CD4-positive, CD25-positive, alpha-beta regulatory T cell (primary cell): ENCODE data around the gene CBFA2T2. TPM values are rescaled to one million over a fixed set of nuclear protein-coding genes. Genes with fewer than 3 reads are reported as not detected.
"Not testable (repeated sequence)": the region's sequence is repeated elsewhere in the genome, so short reads cannot be mapped to it uniquely, and the experiment has no call there.

ENCODE experiments used
- ATAC-seq, 2 donors: fragments of 150-1000 bp; cut with Tn5 transposase; one replicate each; pipeline ENCODE4 v1.10.0; 2021; ENCODE audit warnings: low read depth in 2 of 2, moderate number of reproducible peaks in 2 of 2, moderate library complexity in 1 of 2
- DNase-seq, 3 donors: peaks; one replicate each; pipeline versions ENCODE4 v3.0.0 to v3.0.0-alpha.2; 2012 to 2022; ENCODE audit warnings: mixed read lengths in 1 of 3
- H3K27ac ChIP-seq: one replicate; pipeline ENCODE4 v1.7.0; 2013; ENCODE audit warnings: mild to moderate bottlenecking, low read length; ENCODE audit not compliant: insufficient read depth, poor library complexity, severe bottlenecking
- H3K27me3 ChIP-seq: one replicate; pipeline ENCODE4 v1.7.0; 2013; ENCODE audit warnings: low read length; ENCODE audit not compliant: control insufficient read depth, insufficient read depth
- H3K36me3 ChIP-seq: one replicate; pipeline ENCODE4 v1.7.0; 2013; ENCODE audit warnings: mild to moderate bottlenecking, low read length, moderate library complexity; ENCODE audit not compliant: control insufficient read depth, insufficient read depth
- H3K4me1 ChIP-seq: 2 replicates; pipeline ENCODE4 v1.7.0; 2013; ENCODE audit warnings: mild to moderate bottlenecking, low read length; ENCODE audit not compliant: insufficient read depth, control insufficient read depth, poor library complexity, severe bottlenecking
- H3K4me3 ChIP-seq: one replicate; pipeline ENCODE4 v1.7.0; 2013; ENCODE audit warnings: low read depth, mild to moderate bottlenecking, low read length, moderate library complexity
- H3K9me3 ChIP-seq, 2 experiments: 1 replicate in 1 of 2; 2 replicates in 1 of 2; pipeline ENCODE4 v1.7.0; 2013; ENCODE audit warnings: low read length in 2 of 2, mild to moderate bottlenecking in 1 of 2, moderate library complexity in 1 of 2; ENCODE audit not compliant: control insufficient read depth in 2 of 2
- H3K27ac Mint-ChIP-seq, 3 donors: one replicate each; pipeline ENCODE4 v1.8.0; 2020 to 2022; ENCODE audit warnings: mild to moderate bottlenecking in 3 of 3, mixed read lengths in 3 of 3, moderate library complexity in 2 of 3
- H3K27me3 Mint-ChIP-seq: one replicate; pipeline ENCODE4 v1.8.0; 2022; ENCODE audit warnings: mild to moderate bottlenecking, mixed read lengths
- H3K36me3 Mint-ChIP-seq: one replicate; pipeline ENCODE4 v1.8.0; 2020; ENCODE audit warnings: mixed read lengths
- H3K4me1 Mint-ChIP-seq, 4 donors: one replicate each; pipeline ENCODE4 v1.8.0; 2020 to 2022; ENCODE audit warnings: mixed read lengths in 4 of 4, mild to moderate bottlenecking in 1 of 4
- H3K4me3 Mint-ChIP-seq, 4 donors: one replicate each; pipeline ENCODE4 v1.8.0; 2020 to 2022; ENCODE audit warnings: mild to moderate bottlenecking in 4 of 4, mixed read lengths in 4 of 4, moderate library complexity in 3 of 4
- H3K9me3 Mint-ChIP-seq, 7 donors: one replicate each; pipeline ENCODE4 v1.8.0; 2020 to 2022; ENCODE audit warnings: mixed read lengths in 7 of 7, mild to moderate bottlenecking in 3 of 7, moderate library complexity in 2 of 7
- polyA plus RNA-seq, 4 donors: library from polyadenylated mRNA; unstranded; fragments of 300-500 nt; fragmentation: Illumina TruSeq; gene quantifications; one replicate each; pipeline ENCODE4 v1.2.3, GENCODE V29; 2021
- total RNA-seq: library from RNA; stranded (reverse); gene quantifications from one replicate; pipeline ENCODE4 v1.2.3, GENCODE V29; 2022

The CBFA2T2 gene
- total and polyA plus RNA-seq, 5 donors from 2014 or later: 11.8 to 31.0 (median 14.0) TPM

DNA sequence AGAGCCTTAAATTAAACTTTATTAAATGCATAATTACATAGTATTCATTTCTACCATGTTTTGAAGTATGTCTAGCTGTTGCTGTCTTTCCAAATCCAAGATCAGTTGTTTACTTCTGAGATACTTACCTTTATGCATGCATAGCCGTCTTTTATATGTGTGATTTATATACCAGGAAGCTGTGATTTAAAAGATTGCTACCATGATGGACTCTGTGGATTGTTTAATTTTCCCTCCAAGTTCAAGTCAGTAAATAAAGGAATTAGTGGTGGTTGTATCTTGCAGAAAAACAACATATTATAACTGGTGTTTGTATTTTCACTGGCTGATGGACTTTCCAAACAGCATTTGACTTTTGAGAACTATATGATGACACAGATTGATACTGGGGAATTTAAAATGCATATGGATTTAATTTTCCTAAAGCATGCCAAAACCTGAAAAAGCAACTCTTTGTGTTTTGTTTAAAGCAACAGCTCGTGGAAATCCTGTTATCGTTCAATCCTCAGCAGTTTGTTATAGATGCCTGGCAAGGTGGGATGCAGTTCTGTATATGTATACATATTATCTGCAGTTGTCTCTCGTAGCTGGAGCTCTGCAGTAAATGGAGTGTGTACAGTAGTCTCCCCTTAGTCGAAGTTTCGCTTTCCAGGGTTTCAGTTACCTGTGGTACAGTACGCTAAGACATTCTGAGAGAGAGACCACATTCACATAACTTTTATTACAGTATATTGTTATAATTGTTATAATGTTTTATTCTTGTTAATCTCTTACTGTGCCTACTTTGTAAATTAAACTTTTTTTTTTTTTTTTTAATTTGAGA, 77.1 kb downstream of the CBFA2T2 start:
- H3K9me3 ChIP-seq: no peaks in the 10 kb centered on the region
- ATAC-seq: no peak
- no peak overlapping the region for H3K27ac Mint-ChIP-seq

DNA sequence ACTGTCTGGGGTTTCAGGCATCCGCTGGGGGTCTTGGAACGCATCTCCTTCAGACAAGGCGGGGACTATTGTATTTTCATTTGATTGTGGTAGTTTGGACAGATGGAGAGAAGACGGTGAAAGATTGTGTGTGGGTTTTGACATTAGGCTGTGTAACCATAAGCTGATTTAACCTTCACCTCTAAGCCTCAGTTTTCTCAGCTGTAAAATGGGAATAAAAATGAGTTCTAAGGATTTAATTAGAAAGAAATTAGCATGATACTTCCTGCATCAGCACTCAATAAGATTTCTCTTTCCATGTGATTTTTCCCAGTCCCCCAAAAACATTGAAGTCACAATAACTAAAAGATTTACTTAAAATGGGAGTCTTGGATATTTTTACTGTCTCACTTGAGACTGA, 78.1 kb downstream of the CBFA2T2 start:
- peaks cover 3% of the 10 kb centered on the region for H3K36me3 Mint-ChIP-seq
- no peak for ATAC-seq
- no peaks in the 10 kb centered on the region for H3K9me3 Mint-ChIP-seq
- Histone ChIP-seq H3K27ac (no peak overlapping the region), H3K36me3 (no peaks in the 10 kb centered on the region), H3K9me3 (no peaks in the 10 kb centered on the region), H3K4me3 (no peak overlapping the region), H3K27me3 (no peaks in the 10 kb centered on the region), H3K4me1 (no peaks in the 10 kb centered on the region)
- peak overlapping the region in 1 of 3 donors; percentile 58 for H3K27ac Mint-ChIP-seq
- DNase-seq: no peak
- peaks cover 27 to 37% (median 29%) of the 10 kb centered on the region in 4 donors for H3K4me1 Mint-ChIP-seq
- H3K4me3 Mint-ChIP-seq: no peak overlapping the region
- no peaks in the 10 kb centered on the region for H3K27me3 Mint-ChIP-seq

More for the DNA sequence above, 77.1 kb downstream of the CBFA2T2 start:
- Histone ChIP-seq H3K4me3 (no peak overlapping the region), H3K36me3 (no peaks in the 10 kb centered on the region), H3K27ac (no peak overlapping the region), H3K4me1 (no peaks in the 10 kb centered on the region), H3K27me3 (no peaks in the 10 kb centered on the region)
- Mint-ChIP-seq H3K4me1 (peaks cover 26 to 36% (median 29%) of the 10 kb centered on the region in 4 donors), H3K36me3 (no peaks in the 10 kb centered on the region), H3K9me3 (no peaks in the 10 kb centered on the region), H3K4me3 (no peak overlapping the region), H3K27me3 (no peaks in the 10 kb centered on the region)
- no peak for DNase-seq

DNA sequence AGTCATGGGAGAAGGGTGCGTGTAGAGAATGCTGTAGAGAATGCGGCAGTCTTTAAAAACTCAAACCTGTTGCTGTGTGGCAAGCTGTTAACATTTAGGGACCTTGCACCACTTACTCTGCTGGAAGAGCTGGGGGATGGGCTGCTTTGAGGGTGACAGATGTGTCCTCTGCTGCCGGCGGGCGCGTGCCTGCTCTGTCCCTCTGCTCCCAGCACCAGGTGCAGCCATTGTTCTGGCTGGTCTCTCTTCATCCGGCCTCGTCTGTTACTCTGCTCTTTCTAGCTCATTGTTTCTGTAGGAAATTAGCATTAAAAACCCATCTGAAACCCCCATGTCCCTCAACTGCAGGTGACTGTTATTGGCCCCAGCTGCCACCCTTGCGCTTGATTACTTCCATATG, 78.5 kb downstream of the CBFA2T2 start:
- no peaks in the 10 kb centered on the region for H3K36me3 ChIP-seq
- Mint-ChIP-seq H3K4me1 (peaks cover 27 to 39% (median 29%) of the 10 kb centered on the region in 4 donors), H3K27me3 (no peaks in the 10 kb centered on the region), H3K36me3 (peaks cover 4% of the 10 kb centered on the region), H3K27ac (no peak overlapping the region), H3K4me3 (no peak overlapping the region), H3K9me3 (no peaks in the 10 kb centered on the region)
- H3K9me3 ChIP-seq: no peaks in the 10 kb centered on the region
- no peak overlapping the region for H3K27ac ChIP-seq
- H3K27me3 ChIP-seq: no peaks in the 10 kb centered on the region
- DNase-seq (no peak), ATAC-seq (no peak)
- no peaks in the 10 kb centered on the region for H3K4me1 ChIP-seq
- H3K4me3 ChIP-seq: no peak overlapping the region

DNA sequence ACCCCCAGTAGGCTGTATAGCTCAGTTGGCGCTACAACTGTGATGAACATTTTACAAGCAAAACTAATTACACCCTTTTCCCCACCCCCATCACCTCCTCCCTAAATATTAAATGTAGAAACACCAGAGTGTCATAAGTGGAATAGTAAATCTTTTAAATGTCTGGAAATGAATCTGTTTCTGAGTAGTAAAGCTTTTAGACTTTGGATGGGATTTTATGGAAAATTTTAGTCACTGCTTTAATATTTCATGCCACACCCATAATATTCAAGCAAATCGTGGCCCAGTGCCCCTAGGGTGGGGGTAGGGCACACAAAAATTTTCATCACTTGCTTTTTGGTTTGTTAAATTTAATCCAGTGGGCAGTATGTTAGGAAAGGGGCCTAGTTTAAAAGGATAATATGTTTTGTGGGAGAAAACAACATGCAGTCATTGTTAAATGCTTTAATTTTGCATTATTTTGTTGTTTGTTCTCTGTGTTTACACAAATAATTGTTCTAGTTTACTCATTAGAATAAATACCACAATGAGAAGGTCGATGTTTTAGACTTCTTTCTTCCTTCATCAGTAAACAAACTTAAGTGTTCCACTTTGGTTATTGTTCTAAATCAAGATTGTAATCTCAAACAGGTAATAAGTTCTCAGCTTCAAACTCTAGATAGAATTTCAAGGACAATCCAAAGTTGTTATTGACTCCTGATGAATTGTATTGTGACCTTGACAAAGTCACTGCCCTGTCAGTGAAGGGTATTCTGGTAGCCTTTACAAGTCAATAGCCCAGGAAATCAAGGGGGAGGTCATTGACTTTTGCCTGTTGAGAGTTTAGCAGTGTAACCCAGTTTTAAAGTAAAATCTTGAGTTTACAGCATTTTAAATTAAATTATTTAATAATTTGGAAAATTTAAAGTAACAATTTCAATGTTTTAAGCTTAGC, 79.2 kb downstream of the CBFA2T2 start:
- Mint-ChIP-seq H3K4me3 (no peak overlapping the region), H3K27ac (no peak overlapping the region)

DNA sequence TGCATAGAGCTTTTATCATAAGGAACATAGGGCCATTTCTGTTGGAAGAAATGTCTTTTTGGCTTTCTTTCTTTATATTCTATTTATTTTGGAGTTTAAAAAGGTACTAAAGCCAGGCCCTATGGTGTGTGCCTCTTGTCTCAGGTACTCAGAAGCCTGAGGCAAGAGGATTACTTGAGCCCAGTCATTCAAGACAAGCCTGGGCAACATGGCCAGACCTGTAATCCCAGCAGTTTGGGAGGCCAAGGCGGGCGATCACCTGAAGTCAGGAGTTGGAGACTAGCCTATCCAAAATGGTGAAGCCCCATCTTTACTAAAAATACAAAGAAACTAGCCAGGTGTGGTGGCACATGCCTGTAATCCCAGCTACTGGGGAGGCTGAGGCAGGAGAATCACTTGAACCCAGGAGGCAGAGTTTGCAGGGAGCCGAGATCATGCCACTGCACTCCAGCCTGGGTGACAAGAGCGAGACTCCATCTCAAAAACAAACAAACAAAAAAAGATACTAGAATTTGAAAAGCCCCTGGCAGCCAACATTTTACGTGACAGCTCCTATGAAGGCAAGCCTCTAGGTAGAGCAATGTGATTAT, 80.0 kb downstream of the CBFA2T2 start:
- Mint-ChIP-seq H3K27me3 (no peaks in the 10 kb centered on the region), H3K4me1 (peaks cover 22 to 40% (median 29%) of the 10 kb centered on the region in 4 donors), H3K27ac (peak overlapping the region in 1 of 3 donors; percentile 76), H3K4me3 (no peak overlapping the region), H3K36me3 (peaks cover 4% of the 10 kb centered on the region), H3K9me3 (no peaks in the 10 kb centered on the region)
- Histone ChIP-seq H3K4me3 (no peak overlapping the region), H3K36me3 (no peaks in the 10 kb centered on the region), H3K27me3 (no peaks in the 10 kb centered on the region), H3K9me3 (no peaks in the 10 kb centered on the region), H3K4me1 (no peaks in the 10 kb centered on the region), H3K27ac (no peak overlapping the region)
- DNase-seq (no peak), ATAC-seq (no peak)

More for the DNA sequence above, 79.2 kb downstream of the CBFA2T2 start:
- Mint-ChIP-seq H3K27me3 (no peaks in the 10 kb centered on the region), H3K36me3 (peaks cover 4% of the 10 kb centered on the region), H3K9me3 (no peaks in the 10 kb centered on the region), H3K4me1 (peaks cover 22 to 37% (median 29%) of the 10 kb centered on the region in 4 donors)
- Histone ChIP-seq H3K27me3 (no peaks in the 10 kb centered on the region), H3K9me3 (no peaks in the 10 kb centered on the region), H3K36me3 (no peaks in the 10 kb centered on the region), H3K27ac (no peak overlapping the region), H3K4me1 (no peaks in the 10 kb centered on the region), H3K4me3 (no peak overlapping the region)
- DNase-seq (no peak), ATAC-seq (no peak)

DNA sequence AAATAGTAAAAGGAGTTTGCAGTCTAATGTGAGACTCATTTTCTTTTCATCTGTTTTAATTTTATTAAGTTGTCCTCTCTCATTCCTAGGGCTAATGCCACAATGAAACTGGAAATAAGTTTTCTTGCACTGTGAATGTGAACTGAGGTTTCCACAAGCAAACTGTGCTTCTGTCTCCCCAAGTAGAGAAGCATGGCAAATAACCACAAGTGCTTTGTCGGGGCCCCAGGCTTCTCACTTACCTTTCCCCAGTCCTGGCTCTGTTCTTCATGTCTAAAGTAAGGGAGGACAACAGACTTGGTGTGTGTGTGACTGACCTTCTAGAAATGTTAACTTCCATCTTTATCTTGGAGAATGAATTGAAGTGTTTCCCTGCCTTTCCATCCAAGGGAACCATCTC, 80.8 kb downstream of the CBFA2T2 start:
- H3K4me3 Mint-ChIP-seq: no peak overlapping the region
- H3K36me3 Mint-ChIP-seq: peaks cover 4% of the 10 kb centered on the region
- Histone ChIP-seq H3K36me3 (no peaks in the 10 kb centered on the region), H3K4me1 (no peaks in the 10 kb centered on the region), H3K4me3 (no peak overlapping the region), H3K9me3 (no peaks in the 10 kb centered on the region), H3K27me3 (no peaks in the 10 kb centered on the region), H3K27ac (no peak overlapping the region)
- H3K4me1 Mint-ChIP-seq: peaks cover 22 to 43% (median 31%) of the 10 kb centered on the region in 4 donors
- DNase-seq (no peak), ATAC-seq (no peak)
- H3K9me3 Mint-ChIP-seq: no peaks in the 10 kb centered on the region
- no peaks in the 10 kb centered on the region for H3K27me3 Mint-ChIP-seq
- H3K27ac Mint-ChIP-seq: no peak overlapping the region

DNA sequence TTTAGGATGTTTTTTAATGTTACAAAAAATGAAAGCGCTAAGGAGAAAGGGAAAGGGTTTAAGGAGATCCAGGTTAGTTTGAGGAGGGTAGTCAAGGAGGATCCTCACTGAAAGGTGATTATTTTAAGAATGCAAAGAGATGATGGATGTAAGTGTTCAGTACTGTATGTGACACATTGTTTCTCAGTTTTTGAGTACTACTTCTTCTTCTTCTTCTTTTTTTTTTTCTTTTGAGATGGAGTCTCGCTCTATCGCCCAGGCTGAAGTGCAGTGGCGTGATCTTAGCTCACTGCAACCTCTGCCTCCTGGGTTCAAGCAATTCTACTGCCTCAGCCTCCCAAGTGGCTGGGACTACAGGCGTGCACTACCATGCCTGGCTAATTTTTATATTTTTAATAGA, 83.4 kb downstream of the CBFA2T2 start:
- H3K4me3 ChIP-seq, ATAC-seq, H3K27ac Mint-ChIP-seq, H3K4me1 ChIP-seq, H3K9me3 ChIP-seq, DNase-seq, H3K36me3 Mint-ChIP-seq, H3K36me3 ChIP-seq, H3K27me3 ChIP-seq, H3K9me3 Mint-ChIP-seq, H3K4me3 Mint-ChIP-seq, H3K27me3 Mint-ChIP-seq, H3K27ac ChIP-seq: not testable (repeated sequence)
- peaks cover 27 to 43% (median 31%) of the 10 kb centered on the region in 4 donors for H3K4me1 Mint-ChIP-seq
